HG03196 (cell line): ENCODE results near the gene PIK3CD.
"Not testable (repeated sequence)": the region's sequence is repeated elsewhere in the genome, so short reads cannot be mapped to it uniquely, and the experiment has no call there.

Experiments
- ATAC-seq: cut with Tn5 transposase; IDR thresholded peaks from one replicate; pipeline ENCODE4 v1.9.1; 2021; ENCODE audit not compliant: unreplicated experiment

PIK3CD gene

GRCh38 chr1:9618909-9619679, 32.4 kb upstream of the PIK3CD start:
- ATAC-seq: no peak

GRCh38 chr1:9621032-9621431, 30.5 kb upstream of the PIK3CD start:
- no peak for ATAC-seq

GRCh38 chr1:9624081-9624480, 27.4 kb upstream of the PIK3CD start:
- no peak for ATAC-seq

GRCh38 chr1:9625030-9625429, 26.5 kb upstream of the PIK3CD start:
- not testable (repeated sequence) for ATAC-seq

DNA sequence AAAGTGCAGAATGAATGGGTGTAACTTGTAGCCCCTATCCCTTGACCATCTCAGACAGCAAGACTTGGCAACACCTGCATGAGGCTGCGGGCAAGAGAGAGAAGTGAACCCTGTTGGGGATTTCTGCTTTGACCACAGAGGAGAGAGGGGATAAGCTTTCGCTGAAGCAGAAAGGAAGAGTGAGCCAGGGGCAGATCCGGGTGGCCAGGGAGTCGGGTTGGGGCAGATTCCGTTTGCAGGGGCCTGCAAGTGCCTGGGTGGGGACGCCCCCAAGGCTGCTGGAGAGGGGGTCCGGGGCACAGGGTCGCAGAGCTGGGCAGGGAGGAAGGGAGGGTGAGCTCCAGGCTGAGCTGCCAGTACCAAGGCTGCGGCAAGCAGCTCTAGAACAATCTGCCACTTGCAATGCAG, 25.3 kb upstream of the PIK3CD start:
- peak; percentile 50 for ATAC-seq

GRCh38 chr1:9628541-9629444, 22.7 kb upstream of the PIK3CD start:
- ATAC-seq: no peak

GRCh38 chr1:9629445-9630201, 21.9 kb upstream of the PIK3CD start:
- no peak for ATAC-seq

- ATAC-seq: no peak
Observed at GRCh38 chr1:9630331-9631111, 21.0 kb upstream of the PIK3CD start.

GRCh38 chr1:9631613-9632012, 19.9 kb upstream of the PIK3CD start:
- ATAC-seq: no peak

DNA sequence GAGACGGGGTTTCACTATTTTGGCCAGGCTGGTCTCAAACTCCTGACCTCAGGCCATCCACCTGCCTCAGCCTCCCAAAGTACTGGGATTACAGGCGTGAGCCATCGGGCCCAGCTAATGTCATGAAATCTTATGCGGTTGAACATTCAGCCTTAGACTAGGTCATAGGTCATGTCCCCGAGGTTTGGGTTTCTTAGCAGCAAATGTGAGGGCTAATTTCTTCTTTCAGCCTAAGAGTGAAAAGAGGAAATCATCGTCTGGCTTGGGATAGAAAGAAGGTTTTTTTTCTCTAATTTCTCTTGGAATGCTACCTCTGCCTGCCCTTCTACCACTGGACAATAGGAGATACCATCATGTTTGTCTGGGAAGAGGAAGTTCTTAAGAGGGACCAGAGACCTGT, 18.0 kb upstream of the PIK3CD start:
- ATAC-seq: no peak

- ATAC-seq: no peak
Observed at GRCh38 chr1:9634582-9634981, 16.9 kb upstream of the PIK3CD start.

DNA sequence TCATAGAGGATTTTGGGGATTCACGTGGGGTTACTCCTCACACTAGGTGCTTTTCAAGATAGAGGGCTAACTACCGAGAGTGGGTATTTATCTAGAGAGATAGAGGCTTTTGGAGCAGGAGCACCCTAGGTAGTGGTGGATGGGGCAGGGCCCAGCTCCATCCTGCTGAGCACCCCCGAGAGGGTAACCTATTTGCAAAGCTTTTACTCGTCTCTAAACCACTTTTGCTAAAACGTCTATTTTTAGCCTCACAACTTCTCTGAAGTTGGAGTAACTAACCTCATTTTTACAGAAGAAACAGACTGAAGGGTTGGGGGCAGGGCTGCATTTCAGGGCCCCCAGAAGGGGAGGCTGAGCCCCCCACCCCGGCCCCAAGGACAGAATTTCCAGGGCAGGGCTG, 12.3 kb upstream of the PIK3CD start:
- ATAC-seq: no peak

DNA sequence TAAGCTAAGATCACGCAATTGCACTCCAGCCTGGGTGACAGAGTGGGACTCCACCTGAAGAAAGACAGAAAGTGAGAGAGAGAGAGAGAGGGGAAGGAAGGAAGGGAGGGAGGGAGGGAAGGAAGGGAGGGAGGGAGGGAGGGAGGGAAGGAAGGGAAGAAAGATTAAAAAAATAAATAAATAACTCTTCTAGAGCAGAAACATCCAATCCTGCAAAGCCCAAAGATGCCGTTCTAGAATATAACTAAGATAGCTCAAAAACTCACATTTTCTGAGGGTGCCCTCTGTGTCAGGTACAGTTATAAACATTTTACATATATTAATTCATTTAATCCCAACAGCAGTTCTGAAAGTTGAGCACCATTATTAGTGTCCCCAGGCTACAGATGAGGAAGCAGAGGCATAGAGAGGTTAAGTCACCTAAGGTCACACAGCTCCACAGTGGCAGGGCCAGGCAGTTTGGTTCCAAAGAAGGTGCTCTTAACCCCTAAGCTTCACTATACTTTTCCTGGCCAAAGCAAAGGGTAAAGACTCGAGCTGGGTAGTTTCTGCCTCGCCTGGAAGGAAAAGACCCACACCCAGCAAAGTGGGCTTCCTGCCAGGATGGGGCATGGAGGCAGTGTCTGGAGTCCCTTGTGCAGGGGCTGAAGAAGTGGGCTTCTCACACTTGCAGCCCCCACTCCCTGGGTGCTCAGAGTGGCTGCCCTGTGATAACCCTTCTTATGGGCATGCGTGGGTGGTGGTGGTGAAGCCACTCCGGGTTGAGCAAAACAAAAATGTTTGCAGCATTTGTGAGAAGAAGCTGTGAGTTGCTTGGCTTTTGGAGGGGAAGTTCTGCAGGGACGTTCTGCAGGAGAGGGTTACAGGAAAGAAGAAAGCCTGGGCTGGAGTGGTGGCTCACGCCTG, 7.9 kb upstream of the PIK3CD start:
- no peak for ATAC-seq

DNA sequence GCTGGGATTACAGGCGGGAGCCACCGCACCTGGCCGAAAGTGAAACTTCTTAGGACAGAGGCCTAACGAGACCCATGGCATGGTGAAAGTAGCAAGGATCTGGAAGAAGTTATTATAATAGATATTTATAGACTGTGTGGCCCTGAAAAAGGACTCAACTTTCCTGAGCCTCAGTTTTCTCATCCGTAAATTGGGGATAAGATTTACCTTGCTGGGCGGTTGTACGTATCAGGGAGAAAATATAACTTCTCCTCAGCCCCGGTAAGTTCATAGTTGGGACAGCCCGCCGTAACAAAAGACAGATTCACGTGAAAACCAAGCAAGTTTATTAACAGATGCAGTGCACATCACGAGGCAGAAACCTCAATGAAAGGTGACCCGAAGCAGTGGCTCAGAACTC, 5.5 kb upstream of the PIK3CD start:
- ATAC-seq: no peak

DNA sequence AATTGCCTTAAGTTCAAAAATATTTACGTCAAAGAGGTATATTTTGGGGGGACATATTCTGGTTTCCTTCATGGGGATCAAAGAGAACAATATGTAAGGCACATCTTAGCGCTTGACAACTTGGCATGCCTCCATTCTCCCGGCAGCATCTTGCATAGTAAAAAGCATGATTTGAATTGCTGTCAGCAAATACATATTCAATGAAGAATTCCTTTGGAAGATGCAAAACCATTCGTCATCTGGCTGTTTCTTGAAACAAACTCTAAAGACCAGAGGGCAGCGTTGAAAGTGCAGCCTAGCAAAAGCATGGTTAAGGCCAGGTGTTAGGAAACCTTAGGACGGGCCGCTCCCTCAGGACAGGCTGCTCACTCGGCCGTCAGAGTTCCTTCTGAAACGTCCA, 3.4 kb upstream of the PIK3CD start:
- ATAC-seq: no peak

DNA sequence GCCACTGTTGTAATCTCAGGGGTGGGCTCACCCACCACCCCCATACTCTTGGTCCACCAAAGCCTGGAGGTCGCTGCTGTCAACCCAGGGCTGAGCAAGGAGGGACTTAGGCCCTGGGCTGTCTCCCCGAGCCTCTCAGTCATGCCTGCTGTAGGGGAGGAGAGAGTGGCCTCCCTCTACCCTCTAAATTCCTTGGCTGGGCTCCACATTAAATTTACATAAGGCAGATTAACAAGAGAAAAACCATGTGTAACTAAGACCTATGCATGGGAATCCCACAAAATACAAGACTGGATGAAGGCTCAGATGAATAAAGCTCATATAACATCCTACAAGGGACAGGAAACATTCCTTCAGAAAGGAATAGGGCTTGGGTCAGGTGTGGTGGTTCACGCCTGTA, 1.8 kb upstream of the PIK3CD start:
- ATAC-seq: no peak

DNA sequence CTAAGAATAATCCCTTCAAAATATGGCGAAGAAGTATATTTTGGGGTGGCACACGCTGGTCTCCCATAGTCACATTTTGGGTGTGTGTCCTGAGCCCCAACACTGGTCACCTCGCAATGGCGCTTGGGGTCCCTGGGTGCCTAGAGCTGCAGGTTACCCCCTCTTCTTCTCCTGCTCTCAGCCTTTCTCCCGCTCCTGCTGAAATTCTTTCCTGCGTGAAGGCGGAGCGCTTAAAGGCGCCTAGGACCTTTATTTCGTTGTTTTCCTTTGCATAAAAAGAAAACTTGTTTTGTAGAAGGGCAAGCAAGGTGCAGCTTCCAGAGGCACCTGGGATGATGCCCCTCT, 339 bp upstream of the PIK3CD start:
- ATAC-seq: no peak

DNA sequence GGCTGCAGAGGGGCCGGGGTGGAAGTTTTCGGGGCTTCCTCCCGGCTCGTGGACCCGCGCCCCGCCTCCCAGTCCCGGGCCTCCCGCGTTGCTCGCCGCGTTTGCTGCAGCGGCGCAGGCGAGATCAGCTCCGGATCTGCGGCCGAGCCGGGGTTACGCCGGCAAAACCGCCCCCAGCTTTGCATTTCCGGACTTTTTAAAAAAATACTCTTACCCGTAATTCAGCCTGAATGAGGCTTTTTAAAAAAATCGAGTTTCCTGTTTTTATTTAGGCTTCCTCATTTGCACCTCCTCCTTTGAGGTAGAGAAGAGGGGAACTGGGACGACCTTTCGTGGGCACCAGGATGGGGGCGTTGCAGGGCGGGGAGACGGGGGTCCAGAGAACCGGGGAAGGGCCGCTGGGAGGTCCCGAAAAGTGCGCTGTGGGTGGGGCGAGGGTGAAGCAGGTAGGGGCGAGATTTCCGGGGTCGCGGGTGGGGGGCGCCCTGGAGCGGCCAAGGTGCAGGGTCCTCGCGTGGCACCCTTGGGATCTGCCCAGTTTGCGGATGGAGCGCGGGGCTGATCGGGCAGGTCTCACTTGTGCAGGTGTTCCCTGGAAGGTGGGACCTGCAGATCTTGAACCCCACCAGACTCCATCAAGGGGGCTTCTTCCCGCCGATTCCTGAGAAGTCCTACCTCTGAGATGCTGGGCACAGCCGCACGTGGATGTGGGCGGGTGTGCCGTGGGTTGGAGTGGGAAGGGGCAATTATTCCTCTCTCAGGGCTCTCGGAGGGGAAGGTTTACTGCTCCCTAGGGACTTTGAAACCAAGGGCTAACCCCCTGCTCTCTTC, 1.1 kb downstream of the PIK3CD start:
- ATAC-seq: no peak

DNA sequence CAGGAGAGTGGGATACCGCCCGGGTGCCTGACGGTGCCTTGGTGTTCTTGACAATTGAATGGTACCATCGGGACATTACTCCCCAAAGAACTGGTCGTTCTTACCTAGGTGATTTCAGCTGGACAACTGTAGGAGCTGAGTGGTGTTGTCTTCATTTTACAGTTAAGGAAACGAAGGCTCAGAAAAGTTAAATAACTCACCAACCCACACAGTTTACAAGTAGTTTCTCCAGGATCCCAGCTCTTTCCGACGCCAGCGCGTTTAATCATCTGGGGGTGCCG, 1.6 kb downstream of the PIK3CD start:
- ATAC-seq: no peak
